Measurements from ENCODE around the gene GOLGA3. TPM values are rescaled to one million over a fixed set of nuclear protein-coding genes. Genes with fewer than 3 reads are reported as not detected.
"Not testable (repeated sequence)": the region's sequence is repeated elsewhere in the genome, so short reads cannot be mapped to it uniquely, and the experiment has no call there.

Gene GOLGA3, protein sequence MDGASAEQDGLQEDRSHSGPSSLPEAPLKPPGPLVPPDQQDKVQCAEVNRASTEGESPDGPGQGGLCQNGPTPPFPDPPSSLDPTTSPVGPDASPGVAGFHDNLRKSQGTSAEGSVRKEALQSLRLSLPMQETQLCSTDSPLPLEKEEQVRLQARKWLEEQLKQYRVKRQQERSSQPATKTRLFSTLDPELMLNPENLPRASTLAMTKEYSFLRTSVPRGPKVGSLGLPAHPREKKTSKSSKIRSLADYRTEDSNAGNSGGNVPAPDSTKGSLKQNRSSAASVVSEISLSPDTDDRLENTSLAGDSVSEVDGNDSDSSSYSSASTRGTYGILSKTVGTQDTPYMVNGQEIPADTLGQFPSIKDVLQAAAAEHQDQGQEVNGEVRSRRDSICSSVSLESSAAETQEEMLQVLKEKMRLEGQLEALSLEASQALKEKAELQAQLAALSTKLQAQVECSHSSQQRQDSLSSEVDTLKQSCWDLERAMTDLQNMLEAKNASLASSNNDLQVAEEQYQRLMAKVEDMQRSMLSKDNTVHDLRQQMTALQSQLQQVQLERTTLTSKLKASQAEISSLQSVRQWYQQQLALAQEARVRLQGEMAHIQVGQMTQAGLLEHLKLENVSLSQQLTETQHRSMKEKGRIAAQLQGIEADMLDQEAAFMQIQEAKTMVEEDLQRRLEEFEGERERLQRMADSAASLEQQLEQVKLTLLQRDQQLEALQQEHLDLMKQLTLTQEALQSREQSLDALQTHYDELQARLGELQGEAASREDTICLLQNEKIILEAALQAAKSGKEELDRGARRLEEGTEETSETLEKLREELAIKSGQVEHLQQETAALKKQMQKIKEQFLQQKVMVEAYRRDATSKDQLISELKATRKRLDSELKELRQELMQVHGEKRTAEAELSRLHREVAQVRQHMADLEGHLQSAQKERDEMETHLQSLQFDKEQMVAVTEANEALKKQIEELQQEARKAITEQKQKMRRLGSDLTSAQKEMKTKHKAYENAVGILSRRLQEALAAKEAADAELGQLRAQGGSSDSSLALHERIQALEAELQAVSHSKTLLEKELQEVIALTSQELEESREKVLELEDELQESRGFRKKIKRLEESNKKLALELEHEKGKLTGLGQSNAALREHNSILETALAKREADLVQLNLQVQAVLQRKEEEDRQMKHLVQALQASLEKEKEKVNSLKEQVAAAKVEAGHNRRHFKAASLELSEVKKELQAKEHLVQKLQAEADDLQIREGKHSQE (N-terminal part only)
- 17.7 and 44.7 TPM in 2 replicates for total RNA-seq (2014; rRNA removed; shearing (Covaris generic))

DNA sequence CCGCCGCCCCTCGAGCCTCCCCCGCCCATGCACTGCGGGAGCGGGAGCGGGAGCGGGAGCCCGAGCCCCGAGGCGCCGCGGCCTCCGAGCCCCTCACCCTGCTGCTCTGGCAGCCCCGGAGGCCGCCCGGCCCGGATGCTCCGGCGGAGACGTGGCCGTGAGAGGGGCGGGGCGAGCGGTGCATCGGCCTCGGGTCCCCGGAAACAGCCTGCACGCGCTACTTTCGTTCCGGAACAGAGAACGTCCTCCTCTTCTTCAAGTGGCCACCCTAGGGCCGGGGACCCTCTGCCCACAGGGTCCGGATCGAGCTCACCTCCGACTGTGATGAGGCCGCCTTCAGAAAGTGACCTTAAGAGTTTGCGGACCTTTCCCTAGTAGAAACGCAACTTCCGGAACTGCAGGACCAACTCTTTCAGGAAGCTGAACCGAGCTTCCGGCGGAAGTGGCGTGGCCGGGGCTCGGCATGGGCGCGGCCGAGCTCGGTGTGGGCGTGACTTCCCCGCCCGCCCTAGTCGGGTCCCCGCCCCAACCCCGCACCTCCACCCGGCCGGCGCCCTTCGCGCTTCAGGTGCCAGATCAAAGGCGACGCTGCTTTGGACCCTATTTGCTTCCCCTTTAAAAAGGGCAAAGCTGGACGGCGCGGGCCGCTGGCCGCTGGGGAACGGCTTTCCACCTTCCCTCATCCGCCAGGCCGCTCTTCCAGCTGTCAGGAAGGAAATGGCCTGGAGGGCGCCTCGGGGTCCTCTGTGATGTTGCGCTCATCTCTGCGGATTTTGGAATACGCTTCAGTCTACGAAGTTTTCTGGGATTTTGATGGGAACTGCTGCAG, at the start of gene GOLGA3:
Gene GOLGA3 (minus strand): TSS at position 164 of the 829 bp plus-strand sequence. CDS start 6,741 bp downstream, outside the sequence.
- peak; percentile 91 for DNase-seq (ENCODE audit: low read depth)

DNA sequence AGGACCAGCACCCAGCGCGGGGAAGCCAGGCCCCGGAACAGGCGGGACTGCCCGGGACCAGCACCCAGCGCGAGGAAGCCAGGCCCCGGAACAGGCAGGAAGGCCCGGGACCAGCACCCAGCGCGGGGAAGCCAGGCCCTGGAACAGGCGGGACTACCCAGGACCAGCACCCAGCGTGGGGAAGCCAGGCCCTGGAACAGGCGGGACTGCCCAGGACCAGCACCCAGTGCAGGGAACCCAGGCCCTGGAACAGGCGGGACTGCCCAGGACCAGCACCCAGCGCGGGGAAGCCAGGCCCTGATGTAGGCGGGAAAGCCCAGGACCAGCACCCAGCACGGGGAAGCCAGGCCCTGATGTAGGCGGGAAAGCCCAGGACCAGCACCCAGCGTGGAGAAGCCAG, 46.0 kb upstream of the GOLGA3 start:
- not testable (repeated sequence) for DNase-seq (ENCODE audit: low read depth)

DNA sequence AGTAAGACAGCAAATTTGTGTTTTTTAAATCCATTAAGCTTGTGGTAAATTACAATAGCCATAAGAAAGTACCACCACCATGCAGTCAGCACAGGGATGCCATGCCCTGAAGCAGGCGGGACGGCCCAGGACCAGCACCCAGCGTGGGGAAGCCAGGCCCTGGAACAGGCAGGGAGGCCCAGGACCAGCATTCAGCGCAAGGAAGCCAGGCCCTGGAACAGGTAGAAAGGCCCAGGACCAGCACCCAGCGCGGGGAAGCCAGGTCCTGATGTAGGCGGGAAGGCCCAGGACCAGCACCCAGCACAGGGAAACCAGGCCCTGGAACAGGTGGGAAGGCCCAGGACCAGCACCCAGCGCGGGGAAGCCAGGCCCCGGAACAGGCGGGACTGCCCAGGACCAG, 45.5 kb upstream of the GOLGA3 start:
- no peak for DNase-seq (ENCODE audit: low read depth)

DNA sequence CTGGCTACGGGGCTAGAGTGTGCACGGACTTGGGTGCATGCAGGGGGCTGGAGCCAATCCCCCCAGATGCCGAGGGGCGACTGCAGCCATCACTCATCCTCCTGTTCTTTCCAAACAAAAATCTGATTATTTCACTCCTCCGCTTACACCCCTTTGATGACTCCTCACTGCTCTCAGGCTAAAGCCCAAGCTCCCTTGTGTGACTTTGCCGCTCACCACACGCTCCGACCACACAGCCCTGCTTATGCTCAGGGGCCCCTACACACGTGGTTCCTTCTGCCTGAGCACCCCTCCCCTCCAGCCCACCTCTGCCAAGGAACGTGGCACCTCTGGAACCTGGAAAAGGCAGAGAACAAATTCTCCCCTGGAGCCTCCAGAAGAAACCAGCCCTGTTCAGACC, 45.1 kb upstream of the GOLGA3 start:
- no peak for DNase-seq (ENCODE audit: low read depth)

DNA sequence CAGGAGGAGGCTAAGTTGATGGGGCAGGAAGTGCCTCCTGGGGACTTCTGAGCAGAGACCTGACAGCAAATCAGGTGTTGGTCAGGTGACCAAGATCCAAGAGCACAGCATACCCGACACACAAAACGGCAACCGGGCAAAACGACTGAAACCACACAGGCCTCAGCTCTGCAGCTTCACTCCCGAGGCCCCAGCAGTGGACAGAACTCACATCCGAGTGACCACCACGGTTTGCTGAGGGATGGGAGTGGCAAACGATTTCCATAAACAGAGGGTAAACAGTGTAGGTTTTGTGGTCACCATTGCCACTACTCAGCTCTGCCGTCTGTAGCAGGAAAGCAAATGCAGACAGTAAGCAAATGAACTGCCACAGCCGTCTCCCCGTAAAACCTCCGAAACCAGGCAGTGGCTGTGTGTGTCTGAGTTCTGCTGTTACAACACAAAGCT, 44.3 kb upstream of the GOLGA3 start:
- DNase-seq (ENCODE audit: low read depth), result no peak

DNA sequence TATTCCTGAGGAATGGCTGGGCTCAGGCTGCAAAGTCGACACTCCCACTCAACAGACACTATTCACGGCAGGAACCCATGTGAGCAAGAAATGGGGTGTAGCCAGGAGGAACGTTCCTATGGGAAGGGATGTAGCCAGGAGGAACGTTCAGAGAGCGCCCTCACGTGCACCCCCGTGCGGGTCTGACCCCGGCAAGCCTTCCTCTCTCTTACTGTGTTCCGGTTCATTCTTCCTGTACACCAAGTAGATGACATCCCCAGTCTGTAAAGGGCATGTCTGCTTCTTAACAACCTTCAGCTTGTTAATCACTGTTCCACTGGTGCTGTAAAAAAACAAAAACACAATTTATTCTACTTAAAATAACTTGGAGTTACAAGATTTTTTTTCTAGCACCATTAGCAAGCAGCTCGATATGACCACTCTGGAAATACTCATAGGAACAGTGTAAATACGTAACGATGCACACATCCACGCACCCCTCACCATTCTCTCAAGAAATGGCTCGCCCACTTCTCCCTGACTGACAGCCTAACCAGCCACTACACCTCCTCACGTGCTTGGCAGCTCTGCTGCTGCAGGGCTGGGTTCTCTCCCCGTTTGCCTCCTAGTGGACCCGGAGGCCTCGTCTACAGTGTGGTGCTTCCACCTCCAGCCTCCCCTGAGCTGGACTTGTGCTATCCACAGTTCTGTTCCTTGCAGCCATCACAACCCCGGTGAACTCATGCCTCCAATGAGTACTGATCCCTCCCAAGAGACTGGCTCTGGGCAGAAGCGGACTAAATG, 43.6 kb upstream of the GOLGA3 start:
- DNase-seq (ENCODE audit: low read depth), result no peak

DNA sequence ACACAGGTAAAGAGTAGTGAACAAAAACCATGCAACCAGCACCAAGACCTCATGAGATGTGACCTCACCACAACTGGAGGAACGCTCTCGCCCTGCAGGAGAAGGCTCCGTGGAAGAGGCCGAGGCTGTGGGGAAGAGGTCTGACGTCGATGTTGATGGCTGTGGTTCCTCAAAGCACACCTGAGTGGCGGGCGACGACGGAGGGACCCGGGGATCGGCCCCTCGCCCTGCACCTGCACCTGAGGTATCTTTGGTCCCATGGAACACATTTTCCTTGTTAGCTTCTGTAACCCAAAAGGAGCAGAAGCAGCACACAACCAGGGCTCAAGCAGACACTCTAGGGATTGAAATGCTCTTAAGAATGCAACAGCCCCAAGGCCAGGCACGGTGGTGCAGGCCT, 40.9 kb upstream of the GOLGA3 start:
- no peak for DNase-seq (ENCODE audit: low read depth)

DNA sequence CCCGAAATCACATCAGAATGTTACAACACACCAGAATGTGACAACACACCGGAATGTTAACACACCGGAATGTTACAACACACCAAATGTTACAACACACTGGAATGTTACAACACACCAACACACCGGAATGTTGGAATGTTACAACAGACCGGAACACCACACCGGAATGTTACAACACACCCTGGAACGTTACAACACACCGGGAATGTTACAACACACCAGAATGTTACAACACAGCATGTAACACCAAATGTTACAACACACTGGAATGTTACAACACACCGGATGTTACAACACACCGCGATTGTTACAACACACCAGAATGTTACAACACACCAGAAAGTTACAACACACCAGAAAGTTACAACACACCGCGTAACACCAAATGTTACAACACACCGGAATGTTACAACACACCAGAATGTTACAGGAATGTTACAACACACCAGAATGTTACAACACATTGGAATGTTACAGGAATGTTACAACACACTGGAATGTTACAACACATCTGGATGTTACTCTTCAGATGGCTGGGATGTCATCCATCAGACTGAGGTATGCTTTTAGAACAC, 37.7 kb upstream of the GOLGA3 start:
- DNase-seq (ENCODE audit: low read depth), result no peak

DNA sequence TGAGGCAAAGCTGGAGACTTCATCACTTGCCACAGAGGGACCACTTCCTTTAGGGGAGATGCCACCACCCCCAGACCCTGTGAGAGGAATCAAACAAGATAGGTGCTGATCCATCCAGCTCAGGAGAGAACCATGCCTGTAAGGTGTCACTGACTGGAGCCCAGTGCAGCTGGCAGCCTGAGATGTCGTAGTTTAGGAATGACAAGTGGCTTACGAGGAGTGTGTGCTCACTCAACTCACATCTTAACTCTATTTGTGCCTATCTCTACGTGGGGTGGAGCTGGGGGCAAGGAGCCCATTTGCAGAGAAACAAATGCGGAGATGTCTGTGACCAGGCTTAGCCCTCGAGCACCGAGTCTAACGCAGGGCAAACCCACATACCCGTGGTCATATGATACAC, 32.9 kb upstream of the GOLGA3 start:
- no peak for DNase-seq (ENCODE audit: low read depth)

DNA sequence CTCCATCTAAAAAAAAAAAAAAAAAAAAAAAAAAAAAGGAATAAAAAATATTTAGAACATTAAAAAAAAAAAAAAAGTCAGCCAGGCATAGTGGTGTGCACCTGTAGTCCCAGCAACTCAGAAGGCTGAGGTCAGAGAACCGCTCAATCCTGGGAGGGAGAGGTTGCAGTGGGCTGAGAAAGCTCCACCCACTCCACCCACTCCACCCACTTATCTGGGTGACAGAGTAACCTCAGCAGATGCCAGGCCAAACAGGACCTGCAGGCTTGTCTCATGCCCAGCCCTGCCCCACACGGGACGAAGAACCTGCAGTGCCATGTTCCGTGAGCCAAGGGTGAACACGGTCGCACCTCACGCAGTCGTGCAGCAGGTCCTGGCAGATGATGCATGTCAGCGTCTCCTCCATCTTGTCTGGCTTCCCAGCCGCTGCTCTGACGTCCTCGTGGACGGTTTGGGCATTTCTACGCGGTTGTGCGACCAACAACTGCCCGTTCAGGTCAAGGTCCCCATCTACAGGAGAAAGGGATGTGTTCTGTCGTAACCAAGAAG, 30.1 kb upstream of the GOLGA3 start:
- no peak for DNase-seq (ENCODE audit: low read depth)

DNA sequence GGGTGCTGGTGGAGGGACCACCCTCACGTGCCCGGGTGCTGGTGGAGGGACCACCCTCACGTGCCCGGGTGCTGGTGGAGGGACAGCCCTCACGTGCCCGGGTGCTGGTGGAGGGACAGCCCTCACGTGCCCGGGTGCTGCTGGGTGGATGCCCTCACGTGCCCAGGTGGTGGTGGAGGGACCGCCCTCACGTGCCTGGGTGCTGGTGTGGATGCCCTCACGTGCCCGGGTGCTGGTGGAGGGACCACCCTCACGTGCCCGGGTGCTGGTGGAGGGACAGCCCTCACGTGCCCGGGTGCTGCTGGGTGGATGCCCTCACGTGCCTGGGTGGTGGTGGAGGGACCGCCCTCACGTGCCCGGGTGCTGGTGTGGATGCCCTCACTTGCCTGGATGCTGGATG, 28.4 kb upstream of the GOLGA3 start:
- DNase-seq (ENCODE audit: low read depth), result not testable (repeated sequence)

DNA sequence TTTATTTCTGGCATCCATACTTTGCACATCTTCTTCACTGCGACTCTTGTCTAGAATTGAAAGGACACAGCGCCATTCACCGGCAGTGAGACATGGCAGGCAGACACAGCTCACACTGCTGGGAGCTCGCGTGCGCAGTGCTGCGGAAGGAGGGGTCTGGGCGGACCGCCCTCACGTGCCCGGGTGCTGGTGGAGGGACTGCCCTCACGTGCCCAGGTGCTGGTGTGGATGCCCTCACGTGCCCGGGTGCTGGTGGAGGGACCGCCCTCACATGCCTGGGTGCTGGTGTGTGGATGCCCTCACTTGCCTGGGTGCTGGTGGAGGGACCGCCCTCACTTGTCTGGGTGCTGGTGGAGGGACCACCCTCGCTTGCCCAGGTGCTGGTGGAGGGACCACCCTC, 27.9 kb upstream of the GOLGA3 start:
- DNase-seq (ENCODE audit: low read depth), result no peak

DNA sequence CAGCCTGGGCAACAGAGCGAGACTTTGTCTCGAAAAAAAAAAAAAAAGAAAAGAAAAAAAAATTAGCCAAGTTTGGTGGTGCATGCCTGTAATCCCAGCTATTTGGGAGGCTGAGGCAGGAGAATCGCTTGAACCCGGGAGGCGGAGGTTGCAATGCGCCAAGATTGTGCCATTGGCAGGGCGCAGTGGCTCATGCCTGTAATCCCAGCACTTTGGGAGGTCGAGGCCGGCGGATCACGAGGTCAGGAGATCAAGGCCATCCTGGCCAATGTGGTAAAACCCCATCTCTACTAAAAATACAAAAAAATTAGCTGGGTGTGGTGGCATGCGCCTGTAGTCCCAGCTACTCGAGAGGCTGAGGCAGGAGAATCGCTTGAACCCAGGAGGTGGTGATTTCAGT, 26.5 kb upstream of the GOLGA3 start:
- DNase-seq (ENCODE audit: low read depth), result not testable (repeated sequence)

DNA sequence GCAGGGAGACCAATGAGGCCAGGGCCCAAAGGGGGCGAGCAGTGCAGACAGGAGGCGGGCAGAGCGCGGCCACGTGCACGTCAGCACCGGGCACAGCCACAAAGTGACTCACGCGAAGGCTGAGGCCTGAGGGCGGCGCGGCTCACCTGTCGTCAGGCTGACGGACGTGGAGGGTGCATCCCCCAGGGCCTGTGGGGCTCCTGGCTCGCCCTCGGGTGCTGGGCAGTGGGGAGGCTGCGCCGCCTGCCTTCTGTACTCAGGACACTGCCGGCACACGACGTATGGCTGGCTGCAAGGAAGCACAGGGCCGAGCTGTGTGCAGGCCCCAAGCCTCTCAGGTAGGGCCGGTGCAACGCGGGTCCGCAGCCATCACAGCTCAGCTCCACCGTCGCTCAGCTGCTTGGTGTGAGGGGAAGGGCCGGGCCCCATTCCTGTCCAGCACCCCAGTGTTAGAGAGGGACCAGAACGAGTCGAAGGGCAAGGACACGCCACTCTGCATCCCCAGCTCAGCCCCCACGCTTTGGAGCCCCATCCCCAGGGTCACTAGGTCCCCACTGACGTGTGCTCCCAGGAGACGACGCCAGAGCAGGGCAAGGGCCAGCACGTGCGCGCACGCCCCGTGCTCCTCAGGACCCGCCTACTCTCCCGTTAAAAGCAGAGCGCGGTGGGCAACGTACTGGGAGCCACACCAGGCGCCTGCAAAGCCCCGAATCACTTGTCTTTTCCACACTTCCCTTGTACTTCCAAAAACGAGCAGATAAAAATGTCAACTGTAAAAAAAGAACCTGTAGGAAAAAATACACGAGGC, 24.8 kb upstream of the GOLGA3 start:
- no peak for DNase-seq (ENCODE audit: low read depth)

DNA sequence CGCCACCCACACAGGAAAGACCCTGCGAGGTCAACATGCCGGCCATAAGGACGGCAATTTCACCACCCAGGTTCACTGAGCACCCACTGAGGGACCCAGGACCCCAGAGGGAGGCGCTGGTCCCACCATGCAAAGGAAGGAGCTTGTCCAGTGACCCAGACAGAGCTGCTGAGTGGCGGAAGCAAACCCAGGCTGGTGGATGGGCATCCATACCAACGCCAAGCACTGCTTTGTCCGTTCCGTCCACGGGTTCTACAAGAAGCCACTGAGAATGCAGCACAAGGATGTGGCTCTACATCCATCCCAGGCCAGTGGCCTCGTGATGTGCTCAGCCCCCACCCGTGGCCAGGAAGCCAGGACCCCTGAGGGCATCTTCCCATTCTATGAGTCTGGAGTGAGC, 23.8 kb upstream of the GOLGA3 start:
- no peak for DNase-seq (ENCODE audit: low read depth)

DNA sequence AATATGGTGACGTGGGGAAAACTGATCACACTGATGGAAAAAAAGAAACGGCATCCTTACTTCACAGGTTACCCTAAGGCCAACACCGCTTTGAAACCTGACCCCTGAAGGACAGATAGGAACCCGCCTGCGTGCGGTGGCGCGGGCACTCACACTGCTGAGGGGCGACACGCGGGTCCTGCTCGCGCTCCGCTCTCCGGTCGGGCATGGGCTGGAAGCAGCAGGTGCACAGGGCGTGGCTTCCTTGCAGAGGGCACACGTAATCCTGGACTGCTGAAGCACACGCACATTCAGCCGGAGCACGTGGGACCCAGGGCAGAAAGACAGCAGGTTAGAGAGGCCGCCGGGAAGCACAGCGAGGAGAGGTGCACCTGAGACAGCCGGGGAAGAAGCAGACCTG, 22.8 kb upstream of the GOLGA3 start:
- no peak for DNase-seq (ENCODE audit: low read depth)

DNA sequence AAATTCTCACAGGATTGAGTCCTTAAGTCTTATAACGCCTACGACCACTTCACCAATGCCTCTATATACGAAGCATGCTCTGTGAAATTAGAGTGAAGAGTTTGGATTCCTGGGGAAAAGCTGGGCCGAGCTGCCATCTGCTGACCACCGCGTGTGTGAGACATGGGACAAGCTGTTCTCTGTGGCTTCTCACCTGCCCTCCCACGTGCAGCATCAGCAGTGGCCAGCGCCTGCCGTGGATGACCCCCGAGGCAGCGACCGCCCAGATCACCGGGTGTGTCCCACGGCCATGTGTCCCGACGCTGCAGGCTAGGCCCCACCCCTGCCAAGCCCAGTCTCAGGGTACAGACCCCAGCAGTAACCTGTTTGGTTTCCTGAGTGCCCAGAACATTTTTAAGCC, 21.6 kb upstream of the GOLGA3 start:
- DNase-seq (ENCODE audit: low read depth), result no peak

DNA sequence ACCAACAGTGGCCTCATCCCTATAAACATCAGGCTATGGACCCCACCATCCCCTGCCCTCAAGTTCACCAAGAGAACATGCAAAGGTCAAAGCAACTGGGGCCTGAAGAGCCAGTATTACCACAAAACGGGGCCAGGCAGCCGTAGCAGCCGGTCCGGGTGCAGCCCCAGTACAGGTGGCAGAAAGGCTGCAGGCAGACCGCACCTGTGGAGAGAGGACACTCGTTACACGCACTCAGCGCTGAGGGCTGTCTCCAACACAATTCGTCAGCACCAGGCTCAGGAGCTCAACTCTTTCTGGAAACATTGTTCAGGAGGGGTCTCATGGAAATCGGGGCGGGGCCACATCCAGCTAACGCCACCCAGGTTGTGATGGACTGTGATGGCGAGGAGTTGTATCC, 19.9 kb upstream of the GOLGA3 start:
- DNase-seq (ENCODE audit: low read depth), result no peak
